HG02870 (cell line): ENCODE measurements around the gene DDX1.

Experiments
- ATAC-seq: cut with Tn5 transposase; IDR thresholded peaks from one replicate; pipeline ENCODE4 v1.9.1; 2021; ENCODE audit warnings: mild to moderate bottlenecking, moderate library complexity; ENCODE audit not compliant: unreplicated experiment

The DDX1 gene

DNA sequence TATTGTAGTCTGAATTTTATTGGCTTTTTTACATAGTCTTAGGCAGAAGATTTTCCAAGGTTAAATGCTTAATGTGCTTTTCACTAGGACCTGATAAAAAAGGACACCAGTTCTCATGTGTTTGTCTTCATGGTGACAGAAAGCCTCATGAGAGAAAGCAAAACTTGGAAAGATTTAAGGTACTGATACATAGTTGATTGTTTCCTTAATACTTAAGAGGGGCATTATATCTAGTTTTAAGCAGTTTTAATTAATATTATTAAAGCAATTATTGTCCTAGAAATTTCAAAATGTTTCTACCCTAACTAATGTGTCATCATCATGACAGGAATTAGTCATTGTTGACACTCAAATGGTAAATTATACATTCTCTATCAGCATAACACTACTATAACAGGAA is 35.3 kb downstream of the DDX1 start:
- no peak for ATAC-seq

GRCh38 chr2:15627817-15628684 is 36.4 kb downstream of the DDX1 start:
- no peak for ATAC-seq

GRCh38 chr2:15628899-15629855 is 37.5 kb downstream of the DDX1 start:
- no peak for ATAC-seq

DNA sequence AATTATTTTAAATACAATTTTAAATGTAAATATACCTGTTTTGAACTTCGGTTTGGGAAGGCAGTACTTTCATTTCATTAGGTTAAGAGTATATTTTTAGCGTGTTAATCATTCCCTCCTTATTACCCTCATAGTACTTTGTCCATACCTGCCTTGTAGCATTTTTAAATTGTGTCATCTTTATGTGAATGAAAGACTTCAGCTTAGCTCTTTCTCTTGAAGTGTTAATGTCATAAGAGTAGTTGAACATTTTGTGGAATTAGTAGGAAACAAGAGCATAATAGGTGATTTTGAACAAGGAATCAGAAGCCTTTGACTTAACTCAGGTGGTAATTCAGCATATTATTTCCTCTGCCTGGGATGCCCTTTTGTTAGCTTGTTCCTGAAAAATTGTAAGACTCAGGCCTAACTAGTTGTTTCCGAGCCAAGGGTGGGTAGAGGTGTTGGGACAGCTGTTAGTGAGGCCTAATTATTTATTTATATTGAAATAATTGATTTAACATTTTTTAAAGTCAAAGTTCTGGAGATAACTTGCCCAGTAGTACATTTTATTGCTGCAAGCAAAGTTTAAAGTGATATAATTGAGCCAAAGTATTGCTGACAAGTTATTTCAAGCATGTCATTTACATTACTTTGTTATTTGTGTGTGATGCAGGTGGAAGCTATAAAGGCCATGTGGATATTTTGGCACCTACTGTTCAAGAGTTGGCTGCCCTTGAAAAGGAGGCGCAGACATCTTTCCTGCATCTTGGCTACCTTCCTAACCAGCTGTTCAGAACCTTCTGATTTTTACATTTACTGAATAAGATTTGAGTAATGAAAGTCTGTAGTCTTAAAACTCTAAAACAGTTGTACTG is 38.7 kb downstream of the DDX1 start:
- no peak for ATAC-seq

GRCh38 chr2:15630978-15631719 is 39.5 kb downstream of the DDX1 start:
- ATAC-seq = no peak

DNA sequence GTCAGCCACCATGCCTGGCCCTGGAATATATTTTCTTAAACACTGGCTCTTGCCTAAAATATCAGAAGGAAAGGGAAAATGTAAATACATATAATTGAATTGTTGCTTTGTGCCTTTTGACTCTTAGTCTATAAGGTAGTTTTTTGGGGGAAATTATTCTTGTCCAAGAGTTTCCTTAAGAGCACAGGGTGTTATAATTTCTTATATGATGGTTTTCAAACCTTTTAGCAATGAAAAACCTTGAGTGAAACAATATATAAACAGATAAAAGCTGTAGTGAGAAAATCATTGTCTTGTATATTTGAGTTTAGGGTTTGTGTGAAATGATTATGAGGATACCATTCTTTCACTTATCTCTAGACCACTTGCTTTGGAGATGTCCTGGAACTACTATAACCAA is 40.2 kb downstream of the DDX1 start:
- no peak for ATAC-seq

GRCh38 chr2:15633043-15633970 is 41.6 kb downstream of the DDX1 start:
- ATAC-seq = no peak

DNA sequence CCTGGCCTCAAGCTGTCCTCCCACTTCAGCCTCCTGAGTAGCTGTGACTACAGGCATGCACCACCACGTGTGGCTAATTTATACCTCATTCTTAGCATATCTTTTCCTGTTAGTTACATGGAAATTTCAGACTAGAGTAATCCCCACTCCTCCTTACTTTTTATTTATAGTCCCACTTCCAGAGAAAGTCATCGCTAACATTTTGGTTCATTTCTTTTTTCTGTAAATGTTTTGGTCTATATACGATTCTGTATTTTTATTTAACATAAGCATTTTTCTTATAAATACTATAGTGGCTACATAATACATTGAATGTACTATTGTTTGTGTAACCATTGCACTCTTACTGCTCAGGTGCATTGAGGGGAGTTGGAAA is 42.3 kb downstream of the DDX1 start:
- ATAC-seq = no peak

DNA sequence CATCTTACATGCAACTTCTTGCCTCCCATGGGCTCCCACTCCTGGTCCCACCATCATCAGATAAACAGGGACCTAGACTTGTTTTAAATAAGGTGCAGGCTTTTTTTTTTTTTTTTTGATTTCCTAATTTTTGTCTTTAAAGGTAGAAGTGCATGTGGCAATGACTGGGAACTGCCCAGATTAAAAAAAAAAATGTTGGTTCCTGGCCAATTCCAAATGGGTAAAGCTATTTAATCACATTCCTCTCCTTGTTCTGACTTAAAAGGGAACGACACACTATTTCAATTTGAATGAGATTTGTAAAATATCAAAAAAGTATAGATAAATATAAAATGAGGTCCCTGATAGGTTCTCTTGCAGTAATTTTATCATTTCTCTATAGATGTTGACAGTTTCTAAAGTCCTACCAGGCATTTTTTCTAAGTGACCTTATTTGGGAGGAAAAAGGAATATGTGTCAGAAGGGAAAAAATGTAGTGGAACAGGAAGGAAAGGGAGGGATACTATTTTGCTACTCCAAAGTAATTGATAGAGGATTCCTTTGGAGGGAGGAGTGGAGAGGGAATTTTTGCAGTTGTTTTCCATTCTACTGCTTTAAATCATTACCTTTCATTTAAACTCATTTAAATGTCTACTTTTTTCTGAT is 43.3 kb downstream of the DDX1 start:
- ATAC-seq = no peak

DNA sequence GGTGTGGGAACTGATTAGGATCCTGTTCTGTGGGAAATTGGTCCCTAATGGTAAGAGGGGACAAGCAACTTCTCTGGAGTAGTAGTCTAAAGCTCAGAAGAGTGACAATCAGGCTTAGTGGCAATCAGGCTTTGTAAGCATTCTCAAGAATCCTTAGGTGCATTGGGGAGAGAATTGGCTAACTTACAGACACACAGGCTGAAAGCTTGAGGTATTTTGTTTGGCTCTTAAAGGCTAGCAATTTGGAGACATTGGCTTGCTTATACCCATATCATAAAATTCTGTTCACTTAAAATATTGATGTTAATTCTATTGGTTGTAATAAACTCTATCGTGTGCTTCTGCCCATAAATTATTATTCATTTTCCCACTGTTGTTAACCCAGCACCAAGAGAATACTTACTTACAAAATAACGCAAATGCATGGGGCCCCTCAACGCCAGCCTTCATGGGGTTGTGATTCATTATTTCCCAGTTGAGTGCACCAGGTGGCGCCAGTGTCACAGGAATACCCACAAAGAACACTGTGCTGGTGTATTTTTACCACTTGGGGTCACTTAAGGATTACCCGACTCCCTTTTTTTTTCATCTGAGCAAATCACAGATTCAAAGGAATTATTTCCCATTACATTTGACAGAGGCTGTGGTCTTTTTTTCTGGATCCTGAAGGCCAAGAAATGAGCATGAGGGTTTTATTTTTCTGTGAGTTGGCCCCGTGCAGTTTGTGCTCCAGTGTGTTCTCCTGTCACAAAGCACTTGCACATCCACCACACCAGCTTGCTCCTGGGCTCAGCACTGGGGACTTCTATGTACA is 45.5 kb downstream of the DDX1 start:
- ATAC-seq = peak; percentile 83

- no peak for ATAC-seq
Measured at GRCh38 chr2:15638720-15639119, 47.1 kb downstream of the DDX1 start.

DNA sequence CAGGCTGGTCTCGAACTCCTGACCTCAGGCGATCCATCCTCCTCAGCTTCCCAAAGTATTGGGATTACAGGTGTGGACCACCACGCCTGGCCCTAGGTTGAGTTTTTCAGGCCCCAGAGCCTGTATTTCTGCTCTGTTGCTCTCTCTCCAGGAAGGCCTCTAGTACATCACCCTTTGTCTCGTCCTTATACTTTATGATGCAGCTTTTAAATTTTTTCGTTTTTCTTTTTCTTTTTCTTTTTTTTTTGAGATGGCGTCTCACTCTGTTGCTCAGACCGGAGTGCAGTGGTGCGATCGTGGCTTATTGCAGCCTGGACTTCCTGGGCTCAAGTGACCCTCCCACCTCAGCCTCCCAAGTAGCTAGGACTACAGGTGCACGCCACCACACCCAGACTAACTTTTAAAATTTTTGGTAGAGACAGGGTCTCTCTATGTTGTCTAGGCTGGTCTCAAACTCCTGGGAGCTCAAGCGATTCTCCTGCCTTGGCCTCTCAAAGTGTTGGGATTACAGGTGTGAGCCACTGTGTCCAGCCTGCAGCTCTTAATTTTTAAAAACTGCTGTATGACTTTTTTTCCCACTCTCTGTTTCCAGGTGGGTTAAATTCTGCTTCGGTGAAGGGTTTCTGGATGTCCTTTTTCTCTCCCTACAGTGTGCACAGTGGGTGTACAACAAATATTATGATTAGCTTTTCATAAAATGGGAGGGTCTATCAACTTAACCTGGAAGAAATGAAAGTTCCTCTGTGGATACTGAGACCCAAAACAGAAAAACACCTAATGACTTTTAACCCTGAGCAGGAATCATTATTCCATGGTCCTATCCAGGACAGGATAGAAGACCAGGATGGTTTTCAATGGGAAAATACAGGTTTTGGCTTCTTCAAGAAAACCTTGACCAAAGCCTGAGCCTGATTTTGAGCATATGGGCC is 47.9 kb downstream of the DDX1 start:
- no peak for ATAC-seq

DNA sequence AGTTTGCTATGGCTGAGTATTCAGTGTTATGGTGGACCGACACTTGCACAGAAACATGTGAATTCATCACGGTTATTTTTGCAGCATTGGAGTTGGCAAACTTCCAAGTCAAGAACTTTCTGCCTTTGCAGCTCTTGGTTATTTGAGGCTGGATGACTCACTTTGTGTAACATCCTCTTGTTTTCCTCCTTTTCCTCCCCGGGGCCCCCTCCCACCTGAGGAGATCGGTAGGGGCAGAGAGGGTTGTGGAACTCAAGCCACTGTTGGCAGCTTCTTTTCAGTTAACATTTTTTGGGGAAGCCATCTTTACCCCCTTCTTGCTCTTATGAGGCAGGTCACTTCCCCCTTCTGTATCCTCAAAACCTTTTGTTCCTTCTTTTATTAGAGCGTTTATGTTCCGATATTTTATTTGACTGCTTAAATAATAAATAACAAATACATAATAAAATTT is 48.6 kb downstream of the DDX1 start:
- ATAC-seq = no peak

GRCh38 chr2:15640784-15641183 is 49.1 kb downstream of the DDX1 start:
- ATAC-seq = no peak

DNA sequence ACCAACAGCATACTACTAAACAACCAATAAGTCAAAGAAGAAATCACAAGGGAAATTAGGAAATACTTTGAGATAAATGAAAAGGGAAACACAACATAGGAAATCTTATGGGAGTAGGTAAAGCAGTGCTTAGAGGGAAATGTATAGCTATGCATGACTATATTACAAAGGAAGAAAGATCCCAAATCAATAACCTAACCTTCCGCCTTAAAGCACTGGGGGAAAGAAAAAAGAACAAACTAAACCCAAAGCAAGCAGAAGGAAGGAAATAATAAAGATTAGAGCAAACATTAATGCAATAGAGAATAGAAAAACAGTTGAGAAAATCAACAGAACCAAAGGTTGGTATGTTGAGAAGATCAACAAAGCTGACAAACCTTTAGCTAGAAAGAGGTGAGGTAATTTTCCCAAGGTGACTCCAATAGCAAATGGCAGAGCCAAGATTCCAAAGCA is 49.9 kb downstream of the DDX1 start:
- ATAC-seq = no peak

GRCh38 chr2:15642011-15642814 is 50.5 kb downstream of the DDX1 start:
- ATAC-seq = no peak
